Measurements from ENCODE around the gene ATP9A.

- TF ChIP-seq POLR2A (IDR thresholded peaks at IDR 0.05): no peak
- TF ChIP-seq CTCF (IDR thresholded peaks at IDR 0.05): no peak
These were observed 33.1 kb upstream of the ATP9A start for GRCh38 chr20:51801122-51801822.

All from tibial nerve (tissue), 3 donors.